Fibroblast of skin of back (primary cell): ENCODE measurements around the gene TMC3.

Experiments
- DNase-seq: peaks from one replicate; pipeline ENCODE4 v3.0.0-alpha.2; 2013

Gene TMC3

GRCh38 chr15:81321667-81322066 lies 52.3 kb downstream of the TMC3 start:
- no peak for DNase-seq

- DNase-seq: no peak
Observed at GRCh38 chr15:81317642-81318017, 56.4 kb downstream of the TMC3 start.

GRCh38 chr15:81316267-81316666 lies 57.7 kb downstream of the TMC3 start:
- no peak for DNase-seq

GRCh38 chr15:81315452-81316175 lies 58.4 kb downstream of the TMC3 start:
- no peak for DNase-seq

- no peak for DNase-seq
Observed at GRCh38 chr15:81314378-81314777, 59.6 kb downstream of the TMC3 start.

- DNase-seq: no peak
Observed at GRCh38 chr15:81313686-81314085, 60.3 kb downstream of the TMC3 start.

- DNase-seq: peak; percentile 97
Observed at GRCh38 chr15:81312790-81313543, 61.0 kb downstream of the TMC3 start.

- no peak for DNase-seq
Observed at GRCh38 chr15:81311752-81312464, 62.1 kb downstream of the TMC3 start.

GRCh38 chr15:81310480-81310879 lies 63.5 kb downstream of the TMC3 start:
- no peak for DNase-seq

GRCh38 chr15:81309647-81310450 lies 64.2 kb downstream of the TMC3 start:
- no peak for DNase-seq

- peak; percentile 34 for DNase-seq
Observed at GRCh38 chr15:81308260-81308659, 65.8 kb downstream of the TMC3 start.

GRCh38 chr15:81304226-81304625 lies 69.8 kb downstream of the TMC3 start:
- peak; percentile 64 for DNase-seq

GRCh38 chr15:81303244-81304225 lies 70.5 kb downstream of the TMC3 start:
- no peak for DNase-seq

GRCh38 chr15:81302701-81303109 lies 71.3 kb downstream of the TMC3 start:
- no peak for DNase-seq

GRCh38 chr15:81301815-81302399 lies 72.1 kb downstream of the TMC3 start:
- DNase-seq: no peak

- no peak for DNase-seq
Observed at GRCh38 chr15:81301385-81301784, 72.6 kb downstream of the TMC3 start.

GRCh38 chr15:81299630-81300273 lies 74.3 kb downstream of the TMC3 start:
- no peak for DNase-seq

GRCh38 chr15:81299156-81299555 lies 74.9 kb downstream of the TMC3 start:
- no peak for DNase-seq

GRCh38 chr15:81298611-81299010 lies 75.4 kb downstream of the TMC3 start:
- DNase-seq: no peak
